Astrocyte of the cerebellum (primary cell): ENCODE results near the gene ELN.

Experiments
- DNase-seq: peaks from one replicate; pipeline ENCODE4 v3.0.0-alpha.2; 2011; ENCODE audit warnings: low read depth
- H3K4me3 ChIP-seq: 2 replicates; pipeline ENCODE4 v1.5.1; 2011; ENCODE audit warnings: mild to moderate bottlenecking, low read depth, low read length, moderate library complexity
- CTCF ChIP-seq: IDR thresholded peaks from 2 replicates; pipeline ENCODE4 v1.5.1; 2012; ENCODE audit warnings: low read length, low read depth, moderate library complexity, mild to moderate bottlenecking; ENCODE audit errors: missing control alignments
- in situ Hi-C: cut with HindIII; loops from 2 replicates; pipeline ENCODE4 v1.10.0; 2017; ENCODE audit warnings: low sequenced_read_pairs

ELN gene

GRCh38 chr7:74070619-74070921, 42.6 kb downstream of the ELN start:
- DNase-seq, result no peak
- in situ Hi-C loops, result loop anchor here (25.0 kb wide), 1 partner anchor 342 kb away; no protein-coding TSS in a partner anchor
- no peak for TF ChIP-seq CTCF
- H3K4me3 ChIP-seq, result no peak overlapping the region

GRCh38 chr7:74071121-74071520, 43.1 kb downstream of the ELN start:
- no peak overlapping the region for H3K4me3 ChIP-seq
- in situ Hi-C loops, result loop anchor here (25.0 kb wide), 1 partner anchor 341 kb away; no protein-coding TSS in a partner anchor
- TF ChIP-seq CTCF, result no peak
- no peak for DNase-seq

- DNase-seq, result no peak
- H3K4me3 ChIP-seq, result no peak overlapping the region
- no peak for TF ChIP-seq CTCF
- in situ Hi-C loops, result loop anchor here (25.0 kb wide), 1 partner anchor 338 kb away; no protein-coding TSS in a partner anchor
Observed at GRCh38 chr7:74074770-74075169, 46.8 kb downstream of the ELN start.

GRCh38 chr7:74078461-74078860, 50.5 kb downstream of the ELN start:
- H3K4me3 ChIP-seq, result no peak overlapping the region
- in situ Hi-C loops, result no loop called here
- TF ChIP-seq CTCF, result no peak
- no peak for DNase-seq

GRCh38 chr7:74082770-74083116, 54.8 kb downstream of the ELN start:
- no peak overlapping the region for H3K4me3 ChIP-seq
- TF ChIP-seq CTCF, result no peak
- in situ Hi-C loops, result no loop called here
- DNase-seq, result no peak

- DNase-seq, result peak; percentile 38
- TF ChIP-seq CTCF, result no peak
- H3K4me3 ChIP-seq, result peak within 1 kb of the TSS; percentile 63
- in situ Hi-C loops, result no loop called here
Observed at GRCh38 chr7:74083117-74083876, 55.3 kb downstream of the ELN start, which contains the start of gene LIMK1. TSS of gene LIMK1 (plus strand) at chr7:74083804. CDS start at chr7:74083991, 187 bp downstream.
